ENCODE results near the gene PRKACA.
"Not testable (repeated sequence)": the region's sequence is repeated elsewhere in the genome, so short reads cannot be mapped to it uniquely, and the experiment has no call there.

PRKACA gene

GRCh38 chr19:14147797-14148605, 30.4 kb upstream of the PRKACA start:
- DNase-seq (ENCODE audit: low spot score) = peak; percentile 90

- DNase-seq (ENCODE audit: low spot score) = peak; percentile 79
Observed at GRCh38 chr19:14146789-14147216, 29.2 kb upstream of the PRKACA start.

- not testable (repeated sequence) for DNase-seq (ENCODE audit: low spot score)
Observed at GRCh38 chr19:14146169-14146568, 28.6 kb upstream of the PRKACA start.

- no peak for DNase-seq (ENCODE audit: low spot score)
Observed at GRCh38 chr19:14145381-14145780, 27.8 kb upstream of the PRKACA start.

GRCh38 chr19:14142262-14143190, 25.0 kb upstream of the PRKACA start:
- DNase-seq (ENCODE audit: low spot score) = no peak

GRCh38 chr19:14141041-14141440, 23.5 kb upstream of the PRKACA start:
- no peak for DNase-seq (ENCODE audit: low spot score)

- no peak for DNase-seq (ENCODE audit: low spot score)
Observed at GRCh38 chr19:14139944-14140343, 22.4 kb upstream of the PRKACA start.

- DNase-seq (ENCODE audit: low spot score) = peak; percentile 38
Observed at GRCh38 chr19:14138576-14139265, 21.2 kb upstream of the PRKACA start.

- DNase-seq (ENCODE audit: low spot score) = peak; percentile 99
Observed at GRCh38 chr19:14136509-14137281, 19.1 kb upstream of the PRKACA start, which contains the start of gene ASF1B. TSS of gene ASF1B (minus strand) at chr19:14136589. CDS start at chr19:14136456, 133 bp downstream.

- DNase-seq (ENCODE audit: low spot score) = no peak
Observed at GRCh38 chr19:14135985-14136508, 18.5 kb upstream of the PRKACA start.

GRCh38 chr19:14135355-14135754, 17.8 kb upstream of the PRKACA start:
- no peak for DNase-seq (ENCODE audit: low spot score)

GRCh38 chr19:14127929-14128509, 10.5 kb upstream of the PRKACA start:
- DNase-seq (ENCODE audit: low spot score) = no peak

GRCh38 chr19:14127176-14127575, 9.6 kb upstream of the PRKACA start:
- no peak for DNase-seq (ENCODE audit: low spot score)

GRCh38 chr19:14122924-14123323, 5.4 kb upstream of the PRKACA start:
- DNase-seq (ENCODE audit: low spot score) = no peak

GRCh38 chr19:14120497-14120780, 2.9 kb upstream of the PRKACA start:
- no peak for DNase-seq (ENCODE audit: low spot score)

GRCh38 chr19:14119644-14120496, 2.3 kb upstream of the PRKACA start:
- no peak for DNase-seq (ENCODE audit: low spot score)

GRCh38 chr19:14119146-14119545, 1.6 kb upstream of the PRKACA start:
- DNase-seq (ENCODE audit: low spot score) = no peak

- peak; percentile 64 for DNase-seq (ENCODE audit: low spot score)
Observed at GRCh38 chr19:14118165-14119051, 846 bp upstream of the PRKACA start.

All from AG08396 (cell line).